Measurements from ENCODE around the gene COQ8B. TPM values are rescaled to one million over a fixed set of nuclear protein-coding genes. Genes with fewer than 3 reads are reported as not detected.
A peak's percentile ranks its signal among the peaks of the same experiment; 100 is the strongest.
"Not testable (repeated sequence)": the region's sequence is repeated elsewhere in the genome, so short reads cannot be mapped to it uniquely, and the experiment has no call there.

Gene COQ8B
- total RNA-seq, 1 donor from 2014 or later, result 36.1 TPM

- intact Hi-C loops (cut with DNase I), result no loop called here
- ATAC-seq (ENCODE audit: poor library complexity), result no peak
- DNase-seq, result peak; percentile 4
These were observed 57.1 kb downstream of the COQ8B start for GRCh38 chr19:40659566-40659965.

- ATAC-seq (ENCODE audit: poor library complexity) (no peak), DNase-seq (no peak)
- intact Hi-C loops (cut with DNase I), result no loop called here
These were observed 57.6 kb downstream of the COQ8B start for GRCh38 chr19:40659116-40659515.

- intact Hi-C loops (cut with DNase I), result no loop called here
- ATAC-seq (ENCODE audit: poor library complexity) (no peak), DNase-seq (no peak)
These were observed 58.7 kb downstream of the COQ8B start for GRCh38 chr19:40658031-40658430.

- peak; percentile 10 for DNase-seq
- intact Hi-C loops (cut with DNase I); ATAC-seq (ENCODE audit: poor library complexity): not testable (repeated sequence)
These were observed 61.0 kb downstream of the COQ8B start for GRCh38 chr19:40655684-40656083.

- ATAC-seq (ENCODE audit: poor library complexity) (peak; percentile 12), DNase-seq (peak; percentile 25)
- intact Hi-C loops (cut with DNase I), result not testable (repeated sequence)
These were observed 64.4 kb downstream of the COQ8B start for GRCh38 chr19:40652303-40652702.

GRCh38 chr19:40650749-40651305 lies 65.9 kb downstream of the COQ8B start:
- DNase-seq, result peak; percentile 31
- peak; percentile 64 for ATAC-seq (ENCODE audit: poor library complexity)
- intact Hi-C loops (cut with DNase I), result no loop called here

GRCh38 chr19:40649903-40650675 lies 66.6 kb downstream of the COQ8B start:
- ATAC-seq (ENCODE audit: poor library complexity); intact Hi-C loops (cut with DNase I): not testable (repeated sequence)
- DNase-seq, result peak; percentile 3

GRCh38 chr19:40646743-40647254 lies 69.9 kb downstream of the COQ8B start:
- DNase-seq (no peak), ATAC-seq (ENCODE audit: poor library complexity) (no peak)
- intact Hi-C loops (cut with DNase I), result no loop called here

GRCh38 chr19:40642757-40643305 lies 73.9 kb downstream of the COQ8B start:
- ATAC-seq (ENCODE audit: poor library complexity), result no peak
- no peak for DNase-seq
- intact Hi-C loops (cut with DNase I), result no loop called here

- ATAC-seq (ENCODE audit: poor library complexity) (no peak), DNase-seq (no peak)
- intact Hi-C loops (cut with DNase I), result no loop called here
These were observed 74.5 kb downstream of the COQ8B start for GRCh38 chr19:40642051-40642706.

Other genes starting within 250 kb of the COQ8B start
- 4.5 TPM for gene SPTBN4, start 249.9 kb downstream of the COQ8B start, total RNA-seq
- gene SHKBP1, start 140.0 kb downstream of the COQ8B start, total RNA-seq, result 15.7 TPM
- 296 TPM for gene LTBP4, start 115.5 kb downstream of the COQ8B start, total RNA-seq
- gene NUMBL, start 26.2 kb downstream of the COQ8B start, total RNA-seq, result 13.5 TPM
- gene ITPKC, start 226 bp upstream of the COQ8B start, total RNA-seq, result 14.7 TPM
- 5.2 TPM for gene ACTMAP, start 33.6 kb upstream of the COQ8B start, total RNA-seq
- gene SNRPA, start 34.3 kb upstream of the COQ8B start, total RNA-seq, result 27.7 TPM
- not detected for gene MIA, start 58.6 kb upstream of the COQ8B start, total RNA-seq
- 12.6 TPM for gene RAB4B, start 61.4 kb upstream of the COQ8B start, total RNA-seq
- gene EGLN2, start 82.3 kb upstream of the COQ8B start, total RNA-seq, result 65.4 TPM
- gene CYP2A6, start 133.6 kb upstream of the COQ8B start, total RNA-seq, result 0.27 TPM
- gene CYP2A7, start 165.3 kb upstream of the COQ8B start, total RNA-seq, result not detected

All from Right ventricle myocardium superior (tissue), 1 donor.